Loucy (cell line): Measurements from ENCODE around the gene CORT.

Source experiments
- H2AFZ ChIP-seq: fragments of 200-600 bp; sonication (generic); 2 replicates; pipeline ENCODE4 v1.6.0; 2016; ENCODE audit warnings: antibody characterized with exemption, mild to moderate bottlenecking, low read length, moderate library complexity
- H3F3A ChIP-seq: fragments of 200-600 bp; 2 replicates; pipeline ENCODE4 v1.6.0; 2016; ENCODE audit warnings: antibody characterized with exemption, low read depth, mild to moderate bottlenecking
- H3K27me3 ChIP-seq: fragments of 200-600 bp; sonication (generic); 2 replicates; pipeline ENCODE4 v1.6.1; 2014; ENCODE audit warnings: low read length, mild to moderate bottlenecking; ENCODE audit not compliant: insufficient read depth, poor library complexity, severe bottlenecking
- H3K36me3 ChIP-seq: fragments of 200-600 bp; sonication (generic); 2 replicates; pipeline ENCODE4 v1.6.1; 2016; ENCODE audit warnings: low read length; ENCODE audit not compliant: insufficient read depth
- H3K4me1 ChIP-seq: fragments of 200-600 bp; sonication (generic); 2 replicates; pipeline ENCODE4 v1.5.1; 2014; ENCODE audit warnings: low read length, mild to moderate bottlenecking; ENCODE audit not compliant: insufficient read depth, poor library complexity, severe bottlenecking
- H3K4me2 ChIP-seq: fragments of 200-600 bp; sonication (generic); 2 replicates; pipeline ENCODE4 v1.6.0; 2014; ENCODE audit warnings: antibody characterized with exemption, low read length, low read depth, mild to moderate bottlenecking; ENCODE audit not compliant: poor library complexity, severe bottlenecking
- H3K4me3 ChIP-seq: fragments of 200-600 bp; sonication (generic); 2 replicates; pipeline ENCODE4 v1.5.1; 2014; ENCODE audit warnings: low read length, mild to moderate bottlenecking, mixed read lengths; ENCODE audit not compliant: poor library complexity, severe bottlenecking
- H3K79me2 ChIP-seq: fragments of 200-600 bp; sonication (generic); 2 replicates; pipeline ENCODE4 v1.6.1; 2014; ENCODE audit warnings: low read length; ENCODE audit not compliant: insufficient read depth
- H3K9ac ChIP-seq: fragments of 200-600 bp; sonication (generic); 2 replicates; pipeline ENCODE4 v1.6.0; 2014; ENCODE audit warnings: mild to moderate bottlenecking, low read depth, low read length, moderate library complexity; ENCODE audit not compliant: poor library complexity, severe bottlenecking
- H3K9me2 ChIP-seq: fragments of 200-600 bp; sonication (generic); replicated peaks from 2 replicates; pipeline ENCODE4 v1.6.1; 2016; ENCODE audit warnings: low read depth, low read length, mixed read lengths
- H3K9me3 ChIP-seq: fragments of 200-600 bp; sonication (generic); 2 replicates; pipeline ENCODE4 v1.6.1; 2014; ENCODE audit warnings: mild to moderate bottlenecking, antibody characterized with exemption, low read length, low read depth; ENCODE audit not compliant: insufficient read depth
- H4K20me1 ChIP-seq: fragments of 200-600 bp; sonication (generic); 2 replicates; pipeline ENCODE4 v1.6.0; 2014; ENCODE audit warnings: antibody characterized with exemption, low read length, mild to moderate bottlenecking; ENCODE audit not compliant: insufficient read depth, poor library complexity, severe bottlenecking
- CTCF ChIP-seq: fragments of 200-600 bp; sonication (generic); conservative IDR thresholded peaks from 2 replicates; pipeline ENCODE4 v1.5.1; 2014; ENCODE audit warnings: mild to moderate bottlenecking, antibody characterized with exemption, low read length
- EZH2phosphoT487 ChIP-seq: fragments of 200-600 bp; IDR thresholded peaks from 2 replicates; pipeline ENCODE4 v1.6.1; 2018; ENCODE audit warnings: antibody characterized with exemption, mild to moderate bottlenecking, moderate library complexity, borderline replicate concordance

Gene CORT

GRCh38 chr1:10446790-10447422, 2.9 kb upstream of the CORT start:
- no peak for TF ChIP-seq CTCF
- no peak for TF ChIP-seq EZH2phosphoT487
- Histone ChIP-seq H3K9me3 (no peaks in the 10 kb centered on the region), H3F3A (no peaks in the 10 kb centered on the region), H3K36me3 (no peaks in the 10 kb centered on the region), H3K4me2 (no peak overlapping the region), H4K20me1 (no peaks in the 10 kb centered on the region), H3K9ac (no peak overlapping the region), H3K79me2 (no peaks in the 10 kb centered on the region), H2AFZ (no peak overlapping the region), H3K9me2 (no peaks in the 10 kb centered on the region), H3K27me3 (no peaks in the 10 kb centered on the region), H3K4me3 (no peak overlapping the region), H3K4me1 (no peaks in the 10 kb centered on the region)

GRCh38 chr1:10450156-10450814, 454 bp downstream of the CORT start:
- Histone ChIP-seq H3K9ac (no peak overlapping the region), H3K9me3 (no peaks in the 10 kb centered on the region), H3K79me2 (no peaks in the 10 kb centered on the region), H3K4me1 (no peaks in the 10 kb centered on the region), H2AFZ (no peak overlapping the region), H3K9me2 (no peaks in the 10 kb centered on the region), H3K4me2 (no peak overlapping the region), H3K27me3 (no peaks in the 10 kb centered on the region), H3K36me3 (no peaks in the 10 kb centered on the region), H3F3A (no peaks in the 10 kb centered on the region), H3K4me3 (no peak overlapping the region), H4K20me1 (no peaks in the 10 kb centered on the region)
- TF ChIP-seq CTCF (no peak), EZH2phosphoT487 (no peak)

GRCh38 chr1:10450836-10451235, 1.0 kb downstream of the CORT start:
- Histone ChIP-seq H3K79me2 (no peaks in the 10 kb centered on the region), H3F3A (no peaks in the 10 kb centered on the region), H3K4me3 (no peak overlapping the region), H2AFZ (no peak overlapping the region), H3K4me1 (no peaks in the 10 kb centered on the region), H3K9ac (no peak overlapping the region), H3K36me3 (no peaks in the 10 kb centered on the region), H3K9me2 (no peaks in the 10 kb centered on the region), H4K20me1 (no peaks in the 10 kb centered on the region), H3K9me3 (no peaks in the 10 kb centered on the region), H3K27me3 (no peaks in the 10 kb centered on the region), H3K4me2 (no peak overlapping the region)
- TF ChIP-seq EZH2phosphoT487, result no peak

GRCh38 chr1:10451287-10451686, 1.5 kb downstream of the CORT start:
- no peaks in the 10 kb centered on the region for H3K36me3 ChIP-seq
- H3K9me2 ChIP-seq, result no peaks in the 10 kb centered on the region
- no peaks in the 10 kb centered on the region for H3K27me3 ChIP-seq
- H3K79me2 ChIP-seq, result no peaks in the 10 kb centered on the region
- H3K4me3 ChIP-seq, result no peak overlapping the region
- H3K9ac ChIP-seq, result no peak overlapping the region
- H3F3A ChIP-seq, result no peaks in the 10 kb centered on the region
- no peak for TF ChIP-seq EZH2phosphoT487
- TF ChIP-seq CTCF, result no peak
- H2AFZ ChIP-seq, result no peak overlapping the region
- no peaks in the 10 kb centered on the region for H3K9me3 ChIP-seq
- H3K4me2 ChIP-seq, result no peak overlapping the region
- no peaks in the 10 kb centered on the region for H3K4me1 ChIP-seq
- no peaks in the 10 kb centered on the region for H4K20me1 ChIP-seq
